Ishikawa (cell line): ENCODE data around the gene NFILZ.

Experiments
- EP300 ChIP-seq: IDR thresholded peaks from 2 replicates; pipeline ENCODE4 v1.6.1; 2012; ENCODE audit warnings: borderline replicate concordance
- YY1 ChIP-seq: IDR thresholded peaks from 2 replicates; pipeline ENCODE4 v1.6.1; 2012; ENCODE audit warnings: low read depth

DNA sequence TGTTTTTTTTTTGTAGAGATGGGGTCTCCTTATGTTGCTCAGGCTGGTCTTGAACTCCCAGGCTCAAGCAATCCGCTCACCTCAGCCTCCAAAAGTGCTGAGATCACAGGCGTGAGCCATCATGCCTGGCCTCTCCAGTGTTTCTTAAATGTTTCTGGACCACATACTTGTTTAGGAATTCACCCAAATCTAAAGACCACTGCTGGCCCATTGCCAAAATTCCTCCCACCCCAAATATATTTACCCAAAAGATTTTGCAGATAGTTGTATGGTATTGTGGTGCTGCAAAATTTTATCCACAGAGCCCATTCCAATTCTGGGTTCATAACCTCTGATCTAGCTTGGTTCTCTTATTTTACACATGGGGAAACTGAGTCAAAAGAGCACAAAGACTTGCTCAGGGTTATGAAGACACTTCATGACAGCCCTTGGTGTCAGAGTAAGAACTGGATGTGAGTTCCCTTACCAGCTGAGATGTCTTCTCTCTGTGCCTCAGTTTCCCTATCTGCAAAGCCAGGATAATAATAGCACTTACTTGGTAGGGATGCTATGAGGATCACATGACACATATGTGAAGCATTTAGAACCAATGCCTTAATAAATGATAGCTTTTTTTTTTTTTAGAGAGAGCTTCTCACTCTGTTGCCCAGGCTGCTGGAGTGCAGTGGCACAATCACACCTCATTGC, 10.9 kb downstream of the NFILZ start:
- TF ChIP-seq YY1 = no peak
- TF ChIP-seq EP300 = no peak
